GM12892 (cell line): ENCODE data around the gene LRRC51.
A peak's percentile ranks its signal among the peaks of the same experiment; 100 is the strongest.

Experiments used
- DNase-seq: peaks from one replicate; pipeline ENCODE4 v3.0.0; 2011; ENCODE audit not compliant: insufficient read length
- FAIRE-seq: peaks from 2 replicates; lab custom pipeline; 2011; peaks lifted over from hg19 to GRCh38; lab: Jason Lieb, UNC
- POLR2A ChIP-seq: IDR thresholded peaks from 2 replicates; pipeline ENCODE4 v1.6.1; 2011; ENCODE audit warnings: low read depth, low read length, control low read depth
- POLR2AphosphoS5 ChIP-seq: IDR thresholded peaks from 2 replicates; pipeline ENCODE4 v1.6.1; 2011; ENCODE audit warnings: low read depth, low read length, control low read depth
- TAF1 ChIP-seq: IDR thresholded peaks from 2 replicates; pipeline ENCODE4 v1.6.1; 2011; ENCODE audit warnings: low read depth, mild to moderate bottlenecking, control low read depth, low read length, borderline replicate concordance

LRRC51 gene

GRCh38 chr11:72072348-72072747 is 8.3 kb upstream of the LRRC51 start:
- no peak for DNase-seq
- no peak for FAIRE-seq
- TF ChIP-seq POLR2A, result no peak
- no peak for TF ChIP-seq TAF1

GRCh38 chr11:72075109-72075508 is 5.5 kb upstream of the LRRC51 start:
- DNase-seq (no peak), FAIRE-seq (no peak)
- TF ChIP-seq POLR2AphosphoS5 (no peak), TAF1 (no peak), POLR2A (no peak)

GRCh38 chr11:72075756-72076155 is 4.9 kb upstream of the LRRC51 start:
- TF ChIP-seq POLR2AphosphoS5 (no peak), TAF1 (no peak), POLR2A (no peak)
- DNase-seq (no peak), FAIRE-seq (no peak)

- FAIRE-seq, result no peak
- TF ChIP-seq TAF1 (no peak), POLR2A (no peak), POLR2AphosphoS5 (no peak)
- no peak for DNase-seq
Observed at GRCh38 chr11:72078477-72078876, 2.2 kb upstream of the LRRC51 start.

- DNase-seq (no peak), FAIRE-seq (peak; percentile 17)
- TF ChIP-seq POLR2A (no peak), POLR2AphosphoS5 (no peak), TAF1 (no peak)
Observed at GRCh38 chr11:72079819-72080325, 778 bp upstream of the LRRC51 start.

GRCh38 chr11:72081184-72081644 is 564 bp downstream of the LRRC51 start:
- no peak for DNase-seq
- peak; percentile 30 for FAIRE-seq
- TF ChIP-seq POLR2A (no peak), TAF1 (no peak), POLR2AphosphoS5 (no peak)

- DNase-seq, result no peak
- TF ChIP-seq TAF1 (no peak), POLR2AphosphoS5 (no peak), POLR2A (no peak)
- FAIRE-seq, result no peak
Observed at GRCh38 chr11:72081821-72082453, 1.3 kb downstream of the LRRC51 start.

GRCh38 chr11:72083414-72083813 is 2.8 kb downstream of the LRRC51 start:
- DNase-seq, result no peak
- no peak for FAIRE-seq
- TF ChIP-seq TAF1 (no peak), POLR2A (no peak), POLR2AphosphoS5 (no peak)

- no peak for FAIRE-seq
- DNase-seq, result no peak
- no peak for TF ChIP-seq TAF1
- TF ChIP-seq POLR2AphosphoS5, result no peak
- TF ChIP-seq POLR2A, result no peak
Observed at GRCh38 chr11:72084076-72084475, 3.4 kb downstream of the LRRC51 start.

GRCh38 chr11:72084965-72085364 is 4.3 kb downstream of the LRRC51 start:
- DNase-seq (no peak), FAIRE-seq (no peak)
- TF ChIP-seq POLR2AphosphoS5 (no peak), TAF1 (no peak), POLR2A (no peak)

GRCh38 chr11:72085621-72086351 is 5.1 kb downstream of the LRRC51 start:
- TF ChIP-seq POLR2A (no peak), TAF1 (no peak), POLR2AphosphoS5 (no peak)
- no peak for DNase-seq
- FAIRE-seq, result no peak
